A673 (cell line): Measurements from ENCODE around the gene ARHGEF4. TPM values are rescaled to one million over a fixed set of nuclear protein-coding genes. Genes with fewer than 3 reads are reported as not detected.

Source experiments
- BruUV-seq: library from RNA; stranded (reverse); fragments of 400-500 nt; replicated peaks from 2 replicates; lab custom pipeline; 2021; lab: Mats Ljungman, UMichigan
- CTCF ChIA-PET: fragments of 300-600 bp; sonication (Branson Sonifier 250); formaldehyde crosslinking; loops from one replicate; lab custom pipeline; 2022; ENCODE audit warnings: antibody characterized with exemption; lab: Charles Lee
- POLR2A ChIA-PET: fragments of 300-600 bp; sonication (Branson Sonifier 250); formaldehyde crosslinking; loops from one replicate; lab custom pipeline; 2022; ENCODE audit warnings: antibody characterized with exemption; ENCODE audit not compliant: low non-redundant PET; lab: Charles Lee
- DNase-seq: peaks from one replicate; pipeline ENCODE4 v3.0.0-alpha.2; 2015; ENCODE audit warnings: low spot score
- H3K27ac ChIP-seq: fragments of 200-600 bp; sonication (generic); 2 replicates; pipeline ENCODE4 v1.5.1; 2016; ENCODE audit warnings: mixed run types, low read depth, mild to moderate bottlenecking, mixed read lengths, antibody characterized with exemption, low read length; ENCODE audit not compliant: poor library complexity, severe bottlenecking
- H3K27me3 ChIP-seq: fragments of 200-600 bp; sonication (generic); replicated peaks from 2 replicates; pipeline ENCODE4 v1.6.1; 2017; ENCODE audit warnings: mixed run types, low read depth, mild to moderate bottlenecking, mixed read lengths, antibody characterized with exemption, low read length; ENCODE audit not compliant: insufficient read depth, poor library complexity
- H3K36me3 ChIP-seq: fragments of 200-600 bp; sonication (generic); 2 replicates; pipeline ENCODE4 v1.6.1; 2016; ENCODE audit warnings: mixed run types, mild to moderate bottlenecking, mixed read lengths, antibody characterized with exemption, low read length; ENCODE audit not compliant: insufficient read depth, poor library complexity, severe bottlenecking
- H3K4me1 ChIP-seq: fragments of 200-600 bp; sonication (generic); 2 replicates; pipeline ENCODE4 v1.6.1; 2017; ENCODE audit warnings: mixed run types, mild to moderate bottlenecking, mixed read lengths, antibody characterized with exemption, low read length; ENCODE audit not compliant: insufficient read depth, poor library complexity, severe bottlenecking
- H3K4me3 ChIP-seq: fragments of 200-600 bp; sonication (generic); 2 replicates; pipeline ENCODE4 v1.5.1; 2016; ENCODE audit warnings: low read depth, mixed run types, mild to moderate bottlenecking, mixed read lengths, low read length; ENCODE audit not compliant: poor library complexity, severe bottlenecking
- H3K9me3 ChIP-seq: fragments of 200-600 bp; sonication (generic); 2 replicates; pipeline ENCODE4 v1.6.1; 2016; ENCODE audit warnings: mixed run types, low read depth, mild to moderate bottlenecking, mixed read lengths, antibody characterized with exemption, low read length; ENCODE audit not compliant: poor library complexity, severe bottlenecking
- EZH2 ChIP-seq: fragments of 200-600 bp; sonication (generic); IDR thresholded peaks from 2 replicates; pipeline ENCODE4 v1.6.1; 2017; ENCODE audit warnings: borderline replicate concordance, low read depth, mild to moderate bottlenecking, mixed read lengths, antibody characterized with exemption, low read length; ENCODE audit not compliant: poor library complexity, severe bottlenecking
- intact Hi-C: fragments of 100-400 bp; cut with micrococcal nuclease; formaldehyde crosslinking; loops from one replicate; pipeline ENCODE4 v1.10.0; 2022; ENCODE audit not compliant: unreplicated experiment
- total RNA-seq: library from RNA; stranded (reverse); gene quantifications from 2 replicates; pipeline ENCODE4 v1.2.3, GENCODE V29; 2021
- TF ChIP-seq, protein P1 (sequence below): fragments of 300-800, 200-600 bp; sonication (generic); conservative IDR thresholded peaks from 2 replicates; pipeline ENCODE4 v1.5.1; 2017; ENCODE audit warnings: low read depth, mild to moderate bottlenecking, antibody characterized with exemption, low read length, moderate library complexity, mixed read lengths

The ARHGEF4 gene
- total RNA-seq, 1 experiment from 2014 or later: 2.1 TPM

DNA sequence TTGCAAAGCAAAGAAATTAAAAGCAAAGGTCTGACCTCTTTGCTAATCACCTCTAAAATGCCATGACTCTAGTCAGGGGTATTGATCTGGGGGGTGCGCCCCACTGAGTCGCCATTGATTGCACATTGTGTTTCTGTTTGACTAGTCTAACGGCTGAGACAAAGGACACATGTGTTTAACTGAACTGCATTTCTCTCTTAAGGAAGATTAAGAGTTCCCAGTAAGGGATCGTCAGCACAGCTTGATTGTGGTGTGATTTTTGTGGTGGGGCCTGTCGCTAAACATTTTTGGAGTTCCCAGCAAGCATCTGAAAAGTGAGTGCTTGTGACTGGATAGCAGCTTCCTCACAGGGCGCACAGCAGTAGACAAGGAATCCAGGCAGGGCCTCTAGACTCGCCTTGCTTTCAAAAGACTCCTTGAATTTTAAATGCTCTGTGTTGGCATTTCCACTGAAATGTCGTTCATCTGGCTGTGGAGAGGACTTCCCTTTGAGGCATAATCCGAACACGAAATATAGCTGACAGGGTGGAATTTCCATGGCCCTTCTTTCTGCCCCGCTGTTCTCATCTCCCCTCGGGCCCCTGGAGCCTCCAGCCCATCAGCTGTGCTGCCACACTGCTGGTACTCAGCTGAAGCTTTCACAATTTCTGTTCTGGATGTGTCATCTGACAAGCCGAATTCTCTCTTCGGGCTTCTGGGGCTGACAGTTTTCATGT lies 130.2 kb downstream of the ARHGEF4 start:
- intact Hi-C loops: no loop called here
- peaks cover 57% of the 10 kb centered on the region for H3K27me3 ChIP-seq
- H3K36me3 ChIP-seq: no peaks in the 10 kb centered on the region
- no TSS peak for BruUV-seq
- H3K4me1 ChIP-seq: no peaks in the 10 kb centered on the region
- CTCF ChIA-PET: no interaction called here
- no peaks in the 10 kb centered on the region for H3K9me3 ChIP-seq
- H3K27ac ChIP-seq: no peak overlapping the region
- no peak for DNase-seq
- no peak overlapping the region for H3K4me3 ChIP-seq
- TF ChIP-seq, protein P1, sequence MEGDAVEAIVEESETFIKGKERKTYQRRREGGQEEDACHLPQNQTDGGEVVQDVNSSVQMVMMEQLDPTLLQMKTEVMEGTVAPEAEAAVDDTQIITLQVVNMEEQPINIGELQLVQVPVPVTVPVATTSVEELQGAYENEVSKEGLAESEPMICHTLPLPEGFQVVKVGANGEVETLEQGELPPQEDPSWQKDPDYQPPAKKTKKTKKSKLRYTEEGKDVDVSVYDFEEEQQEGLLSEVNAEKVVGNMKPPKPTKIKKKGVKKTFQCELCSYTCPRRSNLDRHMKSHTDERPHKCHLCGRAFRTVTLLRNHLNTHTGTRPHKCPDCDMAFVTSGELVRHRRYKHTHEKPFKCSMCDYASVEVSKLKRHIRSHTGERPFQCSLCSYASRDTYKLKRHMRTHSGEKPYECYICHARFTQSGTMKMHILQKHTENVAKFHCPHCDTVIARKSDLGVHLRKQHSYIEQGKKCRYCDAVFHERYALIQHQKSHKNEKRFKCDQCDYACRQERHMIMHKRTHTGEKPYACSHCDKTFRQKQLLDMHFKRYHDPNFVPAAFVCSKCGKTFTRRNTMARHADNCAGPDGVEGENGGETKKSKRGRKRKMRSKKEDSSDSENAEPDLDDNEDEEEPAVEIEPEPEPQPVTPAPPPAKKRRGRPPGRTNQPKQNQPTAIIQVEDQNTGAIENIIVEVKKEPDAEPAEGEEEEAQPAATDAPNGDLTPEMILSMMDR: no peak
- TF ChIP-seq EZH2: no peak
- POLR2A ChIA-PET: no interaction called here

DNA sequence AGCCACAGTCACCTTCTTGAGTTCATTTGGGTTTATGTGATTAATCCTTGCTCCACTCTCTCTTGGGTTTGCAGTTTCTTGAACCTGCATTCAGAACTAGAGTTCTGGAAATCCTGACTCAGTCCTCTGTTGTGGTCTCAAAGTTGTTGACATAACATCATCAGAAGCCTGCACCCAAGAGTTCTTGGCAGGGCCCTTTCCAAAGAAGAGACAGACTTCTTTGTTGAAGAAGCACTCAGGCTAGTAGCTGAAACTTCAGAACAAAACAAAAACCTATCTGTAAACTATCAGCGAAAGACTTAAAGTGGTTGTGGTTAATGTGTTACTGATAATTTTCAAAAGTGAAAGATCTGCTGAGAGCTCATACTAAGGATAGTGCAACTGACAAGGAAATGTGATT lies 135.7 kb downstream of the ARHGEF4 start:
- peaks cover 6% of the 10 kb centered on the region for H3K27me3 ChIP-seq
- ChIA-PET CTCF (no interaction called here), POLR2A (no interaction called here)
- H3K36me3 ChIP-seq: no peaks in the 10 kb centered on the region
- TF ChIP-seq EZH2: no peak
- TF ChIP-seq, protein P1: no peak
- H3K4me3 ChIP-seq: no peak overlapping the region
- DNase-seq: no peak
- no TSS peak for BruUV-seq
- intact Hi-C loops: no loop called here
- H3K4me1 ChIP-seq: no peaks in the 10 kb centered on the region
- no peak overlapping the region for H3K27ac ChIP-seq
- H3K9me3 ChIP-seq: no peaks in the 10 kb centered on the region

DNA sequence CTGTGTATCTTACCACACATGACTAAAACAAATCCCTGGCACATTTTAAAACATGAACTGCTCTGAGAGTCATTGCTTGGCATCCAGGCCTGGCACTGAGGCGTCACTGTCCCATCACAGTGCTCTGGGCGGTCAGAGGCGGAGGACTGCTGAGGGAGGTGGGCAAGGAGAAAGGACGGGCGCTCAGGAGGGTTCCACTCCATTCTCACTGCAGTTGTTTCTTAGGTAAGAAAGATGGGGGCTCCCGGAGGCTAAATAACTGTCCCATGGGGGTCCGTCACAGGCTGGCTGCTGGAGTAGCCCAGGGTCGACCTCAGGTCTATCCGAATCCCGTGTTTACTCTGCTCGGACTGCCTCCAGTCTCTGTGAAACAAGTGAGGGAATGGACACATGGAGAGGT lies 139.0 kb downstream of the ARHGEF4 start:
- Histone ChIP-seq H3K27ac (no peak overlapping the region), H3K36me3 (no peaks in the 10 kb centered on the region), H3K4me3 (no peak overlapping the region), H3K27me3 (no peaks in the 10 kb centered on the region), H3K4me1 (no peaks in the 10 kb centered on the region), H3K9me3 (no peaks in the 10 kb centered on the region)
- no peak for TF ChIP-seq EZH2
- TF ChIP-seq, protein P1: no peak
- no peak for DNase-seq
- ChIA-PET POLR2A (no interaction called here), CTCF (no interaction called here)
- intact Hi-C loops: no loop called here
- no TSS peak for BruUV-seq
